ENCODE data around the gene C19orf47.

DNA sequence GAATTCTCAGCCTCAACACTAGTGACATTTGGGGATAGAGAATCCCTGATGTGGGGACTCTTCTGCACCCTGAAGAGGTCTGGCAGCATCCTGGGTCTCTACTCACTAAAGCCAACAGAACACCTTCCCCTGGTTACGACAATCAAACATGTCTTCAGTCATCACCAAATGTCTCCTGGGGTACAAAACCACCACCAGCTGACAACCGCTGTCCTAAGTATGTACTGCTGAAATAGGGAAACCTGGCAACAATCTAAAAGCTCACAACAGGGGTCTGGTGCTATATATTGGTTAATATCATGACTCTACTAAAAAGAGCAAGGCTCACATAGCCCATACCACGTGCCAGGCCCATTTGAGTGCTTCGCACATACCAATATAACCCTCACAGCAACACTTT lies 76.5 kb downstream of the C19orf47 start:
- TF ChIP-seq, protein P1, sequence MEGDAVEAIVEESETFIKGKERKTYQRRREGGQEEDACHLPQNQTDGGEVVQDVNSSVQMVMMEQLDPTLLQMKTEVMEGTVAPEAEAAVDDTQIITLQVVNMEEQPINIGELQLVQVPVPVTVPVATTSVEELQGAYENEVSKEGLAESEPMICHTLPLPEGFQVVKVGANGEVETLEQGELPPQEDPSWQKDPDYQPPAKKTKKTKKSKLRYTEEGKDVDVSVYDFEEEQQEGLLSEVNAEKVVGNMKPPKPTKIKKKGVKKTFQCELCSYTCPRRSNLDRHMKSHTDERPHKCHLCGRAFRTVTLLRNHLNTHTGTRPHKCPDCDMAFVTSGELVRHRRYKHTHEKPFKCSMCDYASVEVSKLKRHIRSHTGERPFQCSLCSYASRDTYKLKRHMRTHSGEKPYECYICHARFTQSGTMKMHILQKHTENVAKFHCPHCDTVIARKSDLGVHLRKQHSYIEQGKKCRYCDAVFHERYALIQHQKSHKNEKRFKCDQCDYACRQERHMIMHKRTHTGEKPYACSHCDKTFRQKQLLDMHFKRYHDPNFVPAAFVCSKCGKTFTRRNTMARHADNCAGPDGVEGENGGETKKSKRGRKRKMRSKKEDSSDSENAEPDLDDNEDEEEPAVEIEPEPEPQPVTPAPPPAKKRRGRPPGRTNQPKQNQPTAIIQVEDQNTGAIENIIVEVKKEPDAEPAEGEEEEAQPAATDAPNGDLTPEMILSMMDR (IDR thresholded peaks at IDR 0.05): no peak
- TF ChIP-seq POLR2A (IDR thresholded peaks at IDR 0.05): no peak
- no peak for TF ChIP-seq POLR2AphosphoS5 (IDR thresholded peaks at IDR 0.05; ENCODE audit: insufficient read depth in 1 of 2, low read depth in 1 of 2)

Data from vagina (tissue), 2 donors.